Measurements from ENCODE around the gene ZFYVE19.

GRCh38 chr15:40799523-40799922, 7.4 kb upstream of the ZFYVE19 start:
- TF ChIP-seq POLR2AphosphoS5 (IDR thresholded peaks at IDR 0.05) (no peak), POLR2A (IDR thresholded peaks at IDR 0.05) (no peak)
- TF ChIP-seq, protein P1, sequence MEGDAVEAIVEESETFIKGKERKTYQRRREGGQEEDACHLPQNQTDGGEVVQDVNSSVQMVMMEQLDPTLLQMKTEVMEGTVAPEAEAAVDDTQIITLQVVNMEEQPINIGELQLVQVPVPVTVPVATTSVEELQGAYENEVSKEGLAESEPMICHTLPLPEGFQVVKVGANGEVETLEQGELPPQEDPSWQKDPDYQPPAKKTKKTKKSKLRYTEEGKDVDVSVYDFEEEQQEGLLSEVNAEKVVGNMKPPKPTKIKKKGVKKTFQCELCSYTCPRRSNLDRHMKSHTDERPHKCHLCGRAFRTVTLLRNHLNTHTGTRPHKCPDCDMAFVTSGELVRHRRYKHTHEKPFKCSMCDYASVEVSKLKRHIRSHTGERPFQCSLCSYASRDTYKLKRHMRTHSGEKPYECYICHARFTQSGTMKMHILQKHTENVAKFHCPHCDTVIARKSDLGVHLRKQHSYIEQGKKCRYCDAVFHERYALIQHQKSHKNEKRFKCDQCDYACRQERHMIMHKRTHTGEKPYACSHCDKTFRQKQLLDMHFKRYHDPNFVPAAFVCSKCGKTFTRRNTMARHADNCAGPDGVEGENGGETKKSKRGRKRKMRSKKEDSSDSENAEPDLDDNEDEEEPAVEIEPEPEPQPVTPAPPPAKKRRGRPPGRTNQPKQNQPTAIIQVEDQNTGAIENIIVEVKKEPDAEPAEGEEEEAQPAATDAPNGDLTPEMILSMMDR (IDR thresholded peaks at IDR 0.05) = no peak

All from prostate gland (tissue), 2 donors.